HEK293T (cell line): ENCODE measurements around the gene ANKRD52.
"Not testable (repeated sequence)": the region's sequence is repeated elsewhere in the genome, so short reads cannot be mapped to it uniquely, and the experiment has no call there.

Experiments used
- CTCF ChIA-PET: fragments of 350-600 bp; formaldehyde crosslinking; extraction: SDS; loops from one replicate; lab custom pipeline; 2021; ENCODE audit warnings: antibody characterized with exemption, inconsistent platforms; lab: Yijun Ruan, JAX
- POLR2A ChIA-PET: fragments of 350-600 bp; formaldehyde crosslinking; extraction: SDS; loops from one replicate; lab custom pipeline; 2020; ENCODE audit warnings: antibody characterized with exemption, inconsistent platforms; lab: Yijun Ruan, JAX
- DNase-seq: peaks from one replicate; pipeline ENCODE4 v3.0.0; 2012; ENCODE audit warnings: mixed read lengths; ENCODE audit errors: extremely low spot score
- ARNT ChIP-seq: fragments of 450-650 bp; IDR thresholded peaks from 2 replicates; pipeline ENCODE4 v1.6.1; 2017; ENCODE audit warnings: mild to moderate bottlenecking
- BHLHE40 ChIP-seq: fragments of 450-650 bp; IDR thresholded peaks from 2 replicates; pipeline ENCODE4 v1.6.1; 2016; ENCODE audit warnings: mild to moderate bottlenecking, moderate library complexity, borderline replicate concordance
- CTBP1 ChIP-seq: fragments of 450-650 bp; IDR thresholded peaks from 2 replicates; pipeline ENCODE4 v1.6.1; 2016; ENCODE audit warnings: borderline replicate concordance
- ELF4 ChIP-seq: fragments of 450-650 bp; IDR thresholded peaks from 2 replicates; pipeline ENCODE4 v1.6.1; 2017; ENCODE audit warnings: antibody characterized with exemption
- FOXA1 ChIP-seq: fragments of 450-650 bp; IDR thresholded peaks from 2 replicates; pipeline ENCODE4 v1.6.1; 2016; ENCODE audit warnings: mild to moderate bottlenecking
- FOXK2 ChIP-seq: fragments of 450-650 bp; IDR thresholded peaks from 2 replicates; pipeline ENCODE4 v1.6.1; 2016; ENCODE audit warnings: mild to moderate bottlenecking
- FOXM1 ChIP-seq: fragments of 450-650 bp; IDR thresholded peaks from 2 replicates; pipeline ENCODE4 v1.6.1; 2017; ENCODE audit warnings: mild to moderate bottlenecking, borderline replicate concordance
- HDGF ChIP-seq: fragments of 450-650 bp; IDR thresholded peaks from 2 replicates; pipeline ENCODE4 v1.6.1; 2017; ENCODE audit warnings: antibody characterized with exemption, borderline replicate concordance
- L3MBTL2 ChIP-seq: fragments of 450-650 bp; conservative IDR thresholded peaks from 2 replicates; pipeline ENCODE4 v1.6.1; 2016; ENCODE audit warnings: mild to moderate bottlenecking
- LEF1 ChIP-seq: fragments of 450-650 bp; IDR thresholded peaks from 2 replicates; pipeline ENCODE4 v1.6.1; 2017; ENCODE audit warnings: mild to moderate bottlenecking, borderline replicate concordance
- NFRKB ChIP-seq: fragments of 450-650 bp; IDR thresholded peaks from 2 replicates; pipeline ENCODE4 v1.6.1; 2016; ENCODE audit warnings: mild to moderate bottlenecking, moderate library complexity
- PKNOX1 ChIP-seq: fragments of 450-650 bp; IDR thresholded peaks from 2 replicates; pipeline ENCODE4 v1.6.1; 2016
- SP1 ChIP-seq: fragments of 450-650 bp; IDR thresholded peaks from 2 replicates; pipeline ENCODE4 v1.6.1; 2017
- SUZ12 ChIP-seq: fragments of 450-650 bp; IDR thresholded peaks from 2 replicates; pipeline ENCODE4 v1.6.1; 2016; ENCODE audit warnings: mild to moderate bottlenecking
- TARDBP ChIP-seq: fragments of 450-650 bp; IDR thresholded peaks from 2 replicates; pipeline ENCODE4 v1.6.1; 2016
- ZNF384 ChIP-seq: fragments of 450-650 bp; IDR thresholded peaks from 2 replicates; pipeline ENCODE4 v1.6.1; 2016

Gene ANKRD52

GRCh38 chr12:56202366-56202765 is 55.8 kb downstream of the ANKRD52 start:
- no peak for TF ChIP-seq HDGF
- TF ChIP-seq ELF4: no peak
- TF ChIP-seq PKNOX1: no peak
- TF ChIP-seq ARNT: no peak
- no peak for TF ChIP-seq NFRKB
- no peak for TF ChIP-seq BHLHE40
- TF ChIP-seq ZNF384: no peak
- no peak for TF ChIP-seq TARDBP
- no peak for TF ChIP-seq LEF1
- no peak for TF ChIP-seq FOXK2
- TF ChIP-seq CTBP1: no peak
- TF ChIP-seq L3MBTL2: no peak
- no peak for TF ChIP-seq SP1
- no peak for TF ChIP-seq FOXA1
- ChIA-PET POLR2A (interaction anchor here (3.1 kb wide), 1 partner anchor 19 kb away, joined by 21 read pairs; the partner anchor contains the start of gene RNF41), CTCF (interaction anchor here (0.6 to 1.8 kb wide), 5 partner anchors 13 to 118 kb away, joined by 3 to 11 read pairs (median 3); partner anchors contain the start of genes ANKRD52, RNF41 and SMARCC2)
- no peak for DNase-seq

GRCh38 chr12:56198836-56199235 is 59.3 kb downstream of the ANKRD52 start:
- CTCF ChIA-PET: interaction anchor here (0.7 kb wide), 1 partner anchor 23 kb away, joined by 3 read pairs; the partner anchor contains the start of gene RNF41

GRCh38 chr12:56197921-56198635 is 60.1 kb downstream of the ANKRD52 start:
- no peak for DNase-seq
- ChIA-PET POLR2A (interaction anchor here (1.9 to 2.0 kb wide), 2 partner anchors 24 kb away, joined by 8 to 12 read pairs; partner anchors contain the start of gene RNF41), CTCF (interaction anchor here (0.7 to 2.2 kb wide), 2 partner anchors 9 to 24 kb away, joined by 3 to 15 read pairs; partner anchors contain the start of gene RNF41)
- TF ChIP-seq FOXA1: no peak
- no peak for TF ChIP-seq SUZ12
- TF ChIP-seq HDGF: no peak
- no peak for TF ChIP-seq NFRKB
- no peak for TF ChIP-seq FOXM1
- no peak for TF ChIP-seq BHLHE40
- TF ChIP-seq PKNOX1: no peak
- TF ChIP-seq FOXK2: no peak

More at GRCh38 chr12:56198836-56199235, 59.3 kb downstream of the ANKRD52 start:
- DNase-seq: no peak
- no peak for TF ChIP-seq LEF1
- POLR2A ChIA-PET: interaction anchor here (1.9 kb wide), 1 partner anchor 23 kb away, joined by 8 read pairs; the partner anchor contains the start of gene RNF41

- DNase-seq: not testable (repeated sequence)
- ChIA-PET POLR2A (interaction anchor here (2.0 kb wide), 1 partner anchor 25 kb away, joined by 12 read pairs; the partner anchor contains the start of gene RNF41), CTCF (interaction anchor here (0.7 to 2.2 kb wide), 3 partner anchors 10 to 73 kb away, joined by 4 to 15 read pairs (median 7); partner anchors contain the start of gene RNF41)
Measured at GRCh38 chr12:56196818-56197550, 61.2 kb downstream of the ANKRD52 start.

GRCh38 chr12:56193025-56193578 is 65.1 kb downstream of the ANKRD52 start:
- ChIA-PET CTCF (no interaction called here), POLR2A (no interaction called here)
- no peak for TF ChIP-seq LEF1
- TF ChIP-seq NFRKB: peak; percentile 60
- DNase-seq: peak; percentile 64

- ChIA-PET POLR2A (interaction anchor here (5.3 kb wide), 1 partner anchor 29 kb away, joined by 66 read pairs; the partner anchor contains the start of gene RNF41), CTCF (interaction anchor here (2.1 kb wide), 1 partner anchor 74 kb away, joined by 7 read pairs; the partner anchor contains the start of gene ZC3H10)
- DNase-seq: no peak
- TF ChIP-seq ELF4 (no peak), FOXM1 (no peak), HDGF (no peak), L3MBTL2 (no peak), FOXK2 (no peak), CTBP1 (no peak), ZNF384 (no peak), LEF1 (no peak), TARDBP (no peak)
Measured at GRCh38 chr12:56192582-56192981, 65.6 kb downstream of the ANKRD52 start.
